HCT116 (cell line): Measurements from ENCODE around the gene TCERG1L. TPM values are rescaled to one million over a fixed set of nuclear protein-coding genes. Genes with fewer than 3 reads are reported as not detected.

Source experiments
- ATAC-seq: fragments of 200-7000 bp; cut with Tn5 transposase; 2 replicates; pipeline ENCODE4 v1.9.1; 2020; ENCODE audit warnings: mild to moderate bottlenecking, moderate library complexity
- BruUV-seq: library from RNA; stranded (reverse); fragments of 400-500 nt; replicated peaks from 2 replicates; lab custom pipeline; 2021; lab: Mats Ljungman, UMichigan
- CTCF ChIA-PET: fragments of 300-600 bp; sonication (Branson Sonifier 250); formaldehyde crosslinking; loops from one replicate; lab custom pipeline; 2021; ENCODE audit warnings: antibody characterized with exemption; lab: Charles Lee
- POLR2A ChIA-PET: fragments of 300-600, 350-600 bp; sonication (Branson Sonifier 250); formaldehyde crosslinking; loops from one replicate; lab custom pipeline; 2021; ENCODE audit warnings: antibody characterized with exemption; lab: Charles Lee
- RAD21 ChIA-PET, 2 experiments: fragments of 300-600 bp; sonication (Branson Sonifier 250); formaldehyde crosslinking; loops; one replicate each; lab custom pipeline; 2023; ENCODE audit warnings: low total read pairs in 2 of 2; ENCODE audit not compliant: uncharacterized antibody in 2 of 2, unreplicated experiment in 2 of 2, low non-redundant PET in 1 of 2; lab: Charles Lee
- DNase-seq: peaks from one replicate; pipeline ENCODE4 v3.0.0-alpha.2; 2010; ENCODE audit warnings: low read depth, low spot score
- H2AFZ ChIP-seq: fragments of 200-600 bp; shearing (Covaris generic), sonication (generic); 2 replicates; pipeline ENCODE4 v1.6.1; 2017; ENCODE audit warnings: low read depth, mixed run types, mixed read lengths, antibody characterized with exemption, low read length; ENCODE audit not compliant: poor library complexity, severe bottlenecking
- H3K27ac ChIP-seq: 2 replicates; pipeline ENCODE4 v1.5.1; 2012; ENCODE audit warnings: low read depth, low read length
- H3K27me3 ChIP-seq: fragments of 200-600 bp; sonication (generic); 2 replicates; pipeline ENCODE4 v1.6.1; 2016; ENCODE audit warnings: mixed run types, low read length, mixed read lengths; ENCODE audit not compliant: insufficient read depth
- H3K36me3 ChIP-seq, 2 experiments: fragments of 200-500 bp in 1 of 2; fragments of 200-600 bp in 1 of 2; sonication (Bioruptor generic) in 1 of 2; sonication (generic) in 1 of 2; 2 replicates each; pipeline versions ENCODE4 v1.5.1 to v1.6.1; 2014 to 2016; ENCODE audit warnings: low read length in 2 of 2, inconsistent platforms in 1 of 2, mixed read lengths in 1 of 2, mixed run types in 1 of 2; ENCODE audit not compliant: insufficient read depth in 2 of 2, control insufficient read depth in 1 of 2
- H3K4me1 ChIP-seq, 2 experiments: fragments of 200-600 bp in 1 of 2; sonication (generic) in 1 of 2; 2 replicates each; pipeline versions ENCODE4 v1.5.1 to v1.6.1; 2012 to 2017; ENCODE audit warnings: low read length in 2 of 2, inconsistent platforms in 1 of 2, mild to moderate bottlenecking in 1 of 2, mixed read lengths in 1 of 2, mixed run types in 1 of 2, moderate library complexity in 1 of 2; ENCODE audit not compliant: insufficient read depth in 2 of 2, control insufficient read depth in 1 of 2
- H3K4me2 ChIP-seq: fragments of 200-600 bp; sonication (generic); 2 replicates; pipeline ENCODE4 v1.6.1; 2017; ENCODE audit warnings: mixed run types, low read length, mixed read lengths
- H3K4me3 ChIP-seq, 2 experiments: fragments of 200-600 bp in 1 of 2; sonication (generic) in 1 of 2; replicated peaks in 1 of 2; 2 replicates each; pipeline ENCODE4 v1.5.1; 2011 to 2016; ENCODE audit warnings: low read length in 2 of 2, control low read depth in 1 of 2, low read depth in 1 of 2, mild to moderate bottlenecking in 1 of 2, mixed read lengths in 1 of 2, mixed run types in 1 of 2
- H3K79me2 ChIP-seq: fragments of 200-600 bp; sonication (generic); 2 replicates; pipeline ENCODE4 v1.6.1; 2017; ENCODE audit warnings: mild to moderate bottlenecking, mixed run types, low read length, moderate library complexity, mixed read lengths; ENCODE audit not compliant: insufficient read depth
- H3K9ac ChIP-seq: fragments of 200-600 bp; sonication (generic); 2 replicates; pipeline ENCODE4 v1.6.1; 2016; ENCODE audit warnings: low read length, mixed read lengths
- H3K9me2 ChIP-seq: fragments of 200-600 bp; sonication (generic), shearing (Covaris generic); 2 replicates; pipeline ENCODE4 v1.6.1; 2017; ENCODE audit warnings: mixed run types, mild to moderate bottlenecking, moderate library complexity; ENCODE audit not compliant: insufficient read depth
- H3K9me3 ChIP-seq, 2 experiments: fragments of 200-500 bp in 1 of 2; fragments of 200-600 bp in 1 of 2; sonication (Bioruptor generic) in 1 of 2; sonication (generic) in 1 of 2; 2 replicates each; pipeline ENCODE4 v1.6.1; 2014 to 2017; ENCODE audit warnings: low read length in 2 of 2, mixed read lengths in 2 of 2, inconsistent platforms in 1 of 2, low read depth in 1 of 2, mild to moderate bottlenecking in 1 of 2, mixed run types in 1 of 2, moderate library complexity in 1 of 2; ENCODE audit not compliant: control insufficient read depth in 1 of 2, insufficient read depth in 1 of 2
- H4K20me1 ChIP-seq: fragments of 200-600 bp; sonication (generic), shearing (Covaris generic); 2 replicates; pipeline ENCODE4 v1.6.1; 2017; ENCODE audit warnings: mixed run types, mild to moderate bottlenecking, moderate library complexity; ENCODE audit not compliant: insufficient read depth
- CBX3 ChIP-seq: IDR thresholded peaks from 2 replicates; pipeline ENCODE4 v1.6.1; 2012; ENCODE audit warnings: low read depth
- CEBPB ChIP-seq: IDR thresholded peaks from 2 replicates; pipeline ENCODE4 v1.6.1; 2012; ENCODE audit warnings: low read depth
- EGR1 ChIP-seq: IDR thresholded peaks from 2 replicates; pipeline ENCODE4 v1.6.1; 2012; ENCODE audit warnings: low read depth
- EZH2phosphoT487 ChIP-seq: fragments of 200-600 bp; IDR thresholded peaks from 2 replicates; pipeline ENCODE4 v1.6.1; 2018; ENCODE audit warnings: antibody characterized with exemption, borderline replicate concordance
- FOSL1 ChIP-seq: IDR thresholded peaks from 2 replicates; pipeline ENCODE4 v1.6.1; 2012; ENCODE audit warnings: low read depth
- POLR2A ChIP-seq: IDR thresholded peaks from 2 replicates; pipeline ENCODE4 v1.7.0; 2011; ENCODE audit warnings: borderline replicate concordance; ENCODE audit not compliant: insufficient read depth, insufficient read length; ENCODE audit errors: extremely low read depth
- RAD21 ChIP-seq: IDR thresholded peaks from 2 replicates; pipeline ENCODE4 v1.6.1; 2012; ENCODE audit warnings: low read depth, mild to moderate bottlenecking
- SIN3A ChIP-seq: IDR thresholded peaks from 2 replicates; pipeline ENCODE4 v1.6.1; 2012; ENCODE audit warnings: low read depth
- SP1 ChIP-seq: IDR thresholded peaks from 2 replicates; pipeline ENCODE4 v1.6.1; 2012; ENCODE audit warnings: low read depth
- YY1 ChIP-seq: IDR thresholded peaks from 2 replicates; pipeline ENCODE4 v1.6.1; 2011; ENCODE audit warnings: low read length, low read depth, moderate library complexity, mild to moderate bottlenecking; ENCODE audit not compliant: insufficient replicate concordance; ENCODE audit errors: extremely low read depth
- ZNF274 ChIP-seq: fragments of 200-500 bp; sonication (Bioruptor generic); IDR thresholded peaks from 2 replicates; pipeline ENCODE4 v1.6.1; 2014; ENCODE audit warnings: mild to moderate bottlenecking, low read depth, low read length, inconsistent platforms
- intact Hi-C: fragments of 100-400 bp; cut with micrococcal nuclease; formaldehyde crosslinking; loops from 2 replicates; pipeline ENCODE4 v1.10.0; 2022
- total RNA-seq: library from RNA; stranded (reverse); gene quantifications from one replicate; pipeline ENCODE4 v1.2.1, GENCODE V29; 2021; ENCODE audit not compliant: unreplicated experiment
- TF ChIP-seq, protein P1 (sequence below): IDR thresholded peaks from 2 replicates; pipeline ENCODE4 v1.6.1; 2011; ENCODE audit warnings: mild to moderate bottlenecking, low read length, moderate library complexity; ENCODE audit not compliant: insufficient replicate concordance; ENCODE audit errors: extremely low read depth
- TF ChIP-seq, protein P2 (sequence below), 3 experiments: fragments of 200-600 bp in 1 of 3; sonication (generic) in 1 of 3; IDR thresholded peaks in 2 of 3; conservative IDR thresholded peaks in 1 of 3; 2 replicates each; pipeline ENCODE4 v1.5.1; 2012 to 2017; ENCODE audit warnings: low read depth in 2 of 3, low read length in 2 of 3, antibody characterized with exemption in 1 of 3, borderline replicate concordance in 1 of 3, control low read depth in 1 of 3, mild to moderate bottlenecking in 1 of 3, mixed read lengths in 1 of 3, mixed run types in 1 of 3, moderate library complexity in 1 of 3; ENCODE audit not compliant: insufficient read depth in 1 of 3
- TF ChIP-seq, protein P3 (sequence below): IDR thresholded peaks from 2 replicates; pipeline ENCODE4 v1.6.1; 2012; ENCODE audit warnings: low read depth

TCERG1L gene
- total RNA-seq, 1 experiment from 2014 or later: not detected

DNA sequence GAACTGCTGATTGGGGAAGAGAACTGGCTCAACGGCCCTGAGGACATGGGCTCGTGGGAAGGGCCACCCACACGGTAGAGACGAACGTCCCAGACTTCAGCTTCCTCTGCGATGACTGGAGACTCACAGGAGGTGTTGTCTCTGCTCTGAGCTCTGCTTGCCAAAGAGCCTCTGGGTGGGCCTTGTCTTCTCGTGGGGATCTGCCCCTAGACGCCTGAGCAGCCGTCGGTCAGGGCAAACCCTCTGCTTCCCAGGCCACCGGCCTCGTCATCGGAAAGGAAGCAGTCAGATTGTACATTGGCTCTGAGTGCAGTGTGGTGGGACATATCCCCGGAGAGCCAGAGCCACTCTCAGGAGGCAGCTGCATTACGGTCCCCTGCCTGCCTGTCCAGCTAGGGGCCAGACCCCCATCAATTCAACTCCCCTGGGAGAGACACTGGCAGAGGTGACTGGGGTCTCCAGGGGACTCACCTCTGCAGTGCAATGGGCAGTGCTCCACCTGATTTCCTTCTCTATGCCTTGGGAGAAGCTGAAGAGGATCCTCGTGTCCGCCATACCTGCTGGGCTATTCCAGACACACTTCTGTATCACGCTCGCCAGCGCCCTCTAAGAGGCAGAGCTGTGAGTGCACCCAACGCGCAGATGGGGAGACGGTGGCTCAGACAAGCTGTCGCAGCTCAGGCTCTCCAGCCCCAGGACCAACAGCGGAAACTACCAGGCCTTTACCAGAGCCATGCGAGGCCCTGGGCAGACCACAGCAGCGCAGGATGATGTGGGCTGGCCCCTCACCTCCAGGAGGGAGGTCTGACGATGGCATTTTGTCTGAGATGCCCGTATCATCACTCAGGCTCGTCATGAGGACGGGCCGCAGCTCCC lies 227.4 kb downstream of the TCERG1L start:
- H3K9ac ChIP-seq: no peak overlapping the region
- no peaks in the 10 kb centered on the region for H3K4me1 ChIP-seq
- H3K27me3 ChIP-seq: no peaks in the 10 kb centered on the region
- ChIA-PET CTCF (no interaction called here), POLR2A (no interaction called here), RAD21 (no interaction called here)
- H3K79me2 ChIP-seq: no peaks in the 10 kb centered on the region
- no peaks in the 10 kb centered on the region for H3K9me3 ChIP-seq
- no peak overlapping the region for H3K4me3 ChIP-seq
- no peak for TF ChIP-seq POLR2A
- TF ChIP-seq RAD21: no peak
- no peak for TF ChIP-seq SP1
- no peak for TF ChIP-seq EGR1
- no peak for TF ChIP-seq EZH2phosphoT487
- TF ChIP-seq YY1: no peak
- TF ChIP-seq, protein P1, sequence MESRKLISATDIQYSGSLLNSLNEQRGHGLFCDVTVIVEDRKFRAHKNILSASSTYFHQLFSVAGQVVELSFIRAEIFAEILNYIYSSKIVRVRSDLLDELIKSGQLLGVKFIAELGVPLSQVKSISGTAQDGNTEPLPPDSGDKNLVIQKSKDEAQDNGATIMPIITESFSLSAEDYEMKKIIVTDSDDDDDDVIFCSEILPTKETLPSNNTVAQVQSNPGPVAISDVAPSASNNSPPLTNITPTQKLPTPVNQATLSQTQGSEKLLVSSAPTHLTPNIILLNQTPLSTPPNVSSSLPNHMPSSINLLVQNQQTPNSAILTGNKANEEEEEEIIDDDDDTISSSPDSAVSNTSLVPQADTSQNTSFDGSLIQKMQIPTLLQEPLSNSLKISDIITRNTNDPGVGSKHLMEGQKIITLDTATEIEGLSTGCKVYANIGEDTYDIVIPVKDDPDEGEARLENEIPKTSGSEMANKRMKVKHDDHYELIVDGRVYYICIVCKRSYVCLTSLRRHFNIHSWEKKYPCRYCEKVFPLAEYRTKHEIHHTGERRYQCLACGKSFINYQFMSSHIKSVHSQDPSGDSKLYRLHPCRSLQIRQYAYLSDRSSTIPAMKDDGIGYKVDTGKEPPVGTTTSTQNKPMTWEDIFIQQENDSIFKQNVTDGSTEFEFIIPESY: no peak
- no peak for TF ChIP-seq CEBPB
- no peak for TF ChIP-seq SIN3A
- no peak for TF ChIP-seq ZNF274
- TF ChIP-seq CBX3: no peak
- TF ChIP-seq FOSL1: no peak
- TF ChIP-seq, protein P2, sequence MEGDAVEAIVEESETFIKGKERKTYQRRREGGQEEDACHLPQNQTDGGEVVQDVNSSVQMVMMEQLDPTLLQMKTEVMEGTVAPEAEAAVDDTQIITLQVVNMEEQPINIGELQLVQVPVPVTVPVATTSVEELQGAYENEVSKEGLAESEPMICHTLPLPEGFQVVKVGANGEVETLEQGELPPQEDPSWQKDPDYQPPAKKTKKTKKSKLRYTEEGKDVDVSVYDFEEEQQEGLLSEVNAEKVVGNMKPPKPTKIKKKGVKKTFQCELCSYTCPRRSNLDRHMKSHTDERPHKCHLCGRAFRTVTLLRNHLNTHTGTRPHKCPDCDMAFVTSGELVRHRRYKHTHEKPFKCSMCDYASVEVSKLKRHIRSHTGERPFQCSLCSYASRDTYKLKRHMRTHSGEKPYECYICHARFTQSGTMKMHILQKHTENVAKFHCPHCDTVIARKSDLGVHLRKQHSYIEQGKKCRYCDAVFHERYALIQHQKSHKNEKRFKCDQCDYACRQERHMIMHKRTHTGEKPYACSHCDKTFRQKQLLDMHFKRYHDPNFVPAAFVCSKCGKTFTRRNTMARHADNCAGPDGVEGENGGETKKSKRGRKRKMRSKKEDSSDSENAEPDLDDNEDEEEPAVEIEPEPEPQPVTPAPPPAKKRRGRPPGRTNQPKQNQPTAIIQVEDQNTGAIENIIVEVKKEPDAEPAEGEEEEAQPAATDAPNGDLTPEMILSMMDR (IDR thresholded peaks at IDR 0.05 in 2 of 3, conservative IDR thresholded peaks at IDR 0.05 in 1 of 3; ENCODE audit: borderline replicate concordance in 1 of 3, insufficient read depth in 1 of 3, low read depth in 2 of 3, low read length in 2 of 3): no peak
- TF ChIP-seq, protein P3, sequence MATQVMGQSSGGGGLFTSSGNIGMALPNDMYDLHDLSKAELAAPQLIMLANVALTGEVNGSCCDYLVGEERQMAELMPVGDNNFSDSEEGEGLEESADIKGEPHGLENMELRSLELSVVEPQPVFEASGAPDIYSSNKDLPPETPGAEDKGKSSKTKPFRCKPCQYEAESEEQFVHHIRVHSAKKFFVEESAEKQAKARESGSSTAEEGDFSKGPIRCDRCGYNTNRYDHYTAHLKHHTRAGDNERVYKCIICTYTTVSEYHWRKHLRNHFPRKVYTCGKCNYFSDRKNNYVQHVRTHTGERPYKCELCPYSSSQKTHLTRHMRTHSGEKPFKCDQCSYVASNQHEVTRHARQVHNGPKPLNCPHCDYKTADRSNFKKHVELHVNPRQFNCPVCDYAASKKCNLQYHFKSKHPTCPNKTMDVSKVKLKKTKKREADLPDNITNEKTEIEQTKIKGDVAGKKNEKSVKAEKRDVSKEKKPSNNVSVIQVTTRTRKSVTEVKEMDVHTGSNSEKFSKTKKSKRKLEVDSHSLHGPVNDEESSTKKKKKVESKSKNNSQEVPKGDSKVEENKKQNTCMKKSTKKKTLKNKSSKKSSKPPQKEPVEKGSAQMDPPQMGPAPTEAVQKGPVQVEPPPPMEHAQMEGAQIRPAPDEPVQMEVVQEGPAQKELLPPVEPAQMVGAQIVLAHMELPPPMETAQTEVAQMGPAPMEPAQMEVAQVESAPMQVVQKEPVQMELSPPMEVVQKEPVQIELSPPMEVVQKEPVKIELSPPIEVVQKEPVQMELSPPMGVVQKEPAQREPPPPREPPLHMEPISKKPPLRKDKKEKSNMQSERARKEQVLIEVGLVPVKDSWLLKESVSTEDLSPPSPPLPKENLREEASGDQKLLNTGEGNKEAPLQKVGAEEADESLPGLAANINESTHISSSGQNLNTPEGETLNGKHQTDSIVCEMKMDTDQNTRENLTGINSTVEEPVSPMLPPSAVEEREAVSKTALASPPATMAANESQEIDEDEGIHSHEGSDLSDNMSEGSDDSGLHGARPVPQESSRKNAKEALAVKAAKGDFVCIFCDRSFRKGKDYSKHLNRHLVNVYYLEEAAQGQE: no peak
- intact Hi-C loops: no loop called here
- no peak overlapping the region for H3K4me2 ChIP-seq
- H4K20me1 ChIP-seq: no peaks in the 10 kb centered on the region
- DNase-seq: no peak
- H2AFZ ChIP-seq: no peak overlapping the region
- H3K27ac ChIP-seq: no peak overlapping the region
- no peaks in the 10 kb centered on the region for H3K36me3 ChIP-seq
- H3K9me2 ChIP-seq: no peaks in the 10 kb centered on the region
- ATAC-seq: no peak
- BruUV-seq: no TSS peak
